Spleen (tissue), 7 donors: ENCODE results near the gene ARAP3.

ENCODE experiments used
- CTCF ChIP-seq, 11 experiments: fragments of 200-600 bp in 7 of 11; fragments of 450-650 bp in 4 of 11; sonication (generic) in 4 of 11; IDR thresholded peaks in 8 of 11; conservative IDR thresholded peaks in 3 of 11; 1 replicate in 7 of 11; 2 replicates in 4 of 11; pipeline versions ENCODE4 v1.4.0 to v1.8.0; 2016 to 2021; ENCODE audit warnings: antibody characterized with exemption in 11 of 11, inconsistent platforms in 4 of 11, mild to moderate bottlenecking in 1 of 11
- POLR2A ChIP-seq, 3 donors: fragments of 450-650 bp; IDR thresholded peaks; one replicate each; pipeline ENCODE4 v1.5.1; 2017; ENCODE audit warnings: antibody characterized with exemption in 3 of 3, mild to moderate bottlenecking in 1 of 3
- POLR2AphosphoS5 ChIP-seq, 3 donors: sonication (generic); formaldehyde crosslinking; IDR thresholded peaks; one replicate each; pipeline ENCODE4 v1.5.1; 2017; ENCODE audit warnings: antibody characterized with exemption in 3 of 3
- donor health status: DM: no; HTN: no; CAD: no; lungs with moderate emphysema.
- donor health status: DM: no; HTN: no; CAD: no.
- donor health status: DM: no; HTN: no; CAD: no.

- TF ChIP-seq CTCF (IDR thresholded peaks at IDR 0.05 in 8 of 11, conservative IDR thresholded peaks at IDR 0.05 in 3 of 11) (no peak), POLR2AphosphoS5 (IDR thresholded peaks at IDR 0.05) (peak in 1 of 3 donors; percentile 13), POLR2A (IDR thresholded peaks at IDR 0.05) (no peak)
These were observed 32.9 kb downstream of the ARAP3 start for GRCh38 chr5:141649056-141649688.
